ENCODE data around the gene NTRK2.

The NTRK2 gene

DNA sequence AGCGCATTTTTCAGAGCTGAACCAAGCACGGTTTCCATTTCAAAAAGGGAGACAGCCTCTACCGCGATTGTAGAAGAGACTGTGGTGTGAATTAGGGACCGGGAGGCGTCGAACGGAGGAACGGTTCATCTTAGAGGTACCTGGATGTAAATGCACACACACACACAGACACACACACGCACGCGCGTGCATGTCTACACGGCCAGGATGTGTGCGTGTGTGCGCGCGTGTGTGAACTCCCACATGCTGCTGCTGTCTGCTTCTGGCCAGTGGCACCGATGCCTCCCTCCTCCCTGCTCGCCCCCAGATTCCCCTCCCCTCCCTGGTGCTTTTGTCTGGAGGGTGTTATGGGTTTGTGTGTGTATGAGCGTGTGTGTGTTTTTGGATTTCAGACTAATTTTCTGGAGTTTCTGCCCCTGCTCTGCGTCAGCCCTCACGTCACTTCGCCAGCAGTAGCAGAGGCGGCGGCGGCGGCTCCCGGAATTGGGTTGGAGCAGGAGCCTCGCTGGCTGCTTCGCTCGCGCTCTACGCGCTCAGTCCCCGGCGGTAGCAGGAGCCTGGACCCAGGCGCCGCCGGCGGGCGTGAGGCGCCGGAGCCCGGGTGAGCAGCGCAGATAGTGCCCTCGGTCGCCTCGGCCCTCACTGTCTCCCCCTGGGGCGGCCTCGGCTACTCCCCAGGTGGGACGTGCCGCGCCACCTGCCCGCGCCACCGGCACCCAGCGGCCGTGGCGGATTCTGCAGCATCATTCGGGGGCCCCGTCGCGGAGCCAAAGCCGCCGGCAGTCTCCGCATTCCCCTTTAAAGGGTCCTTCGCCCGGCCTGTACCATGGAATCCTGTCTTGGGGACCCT is at the start of gene NTRK2:
TSS of gene NTRK2 (plus strand) at position 442 of the 850 bp plus-strand sequence. CDS start 1,020 bp downstream, outside the sequence.
- DNase-seq (ENCODE audit: low read depth in 2 of 2) = no peak

DNA sequence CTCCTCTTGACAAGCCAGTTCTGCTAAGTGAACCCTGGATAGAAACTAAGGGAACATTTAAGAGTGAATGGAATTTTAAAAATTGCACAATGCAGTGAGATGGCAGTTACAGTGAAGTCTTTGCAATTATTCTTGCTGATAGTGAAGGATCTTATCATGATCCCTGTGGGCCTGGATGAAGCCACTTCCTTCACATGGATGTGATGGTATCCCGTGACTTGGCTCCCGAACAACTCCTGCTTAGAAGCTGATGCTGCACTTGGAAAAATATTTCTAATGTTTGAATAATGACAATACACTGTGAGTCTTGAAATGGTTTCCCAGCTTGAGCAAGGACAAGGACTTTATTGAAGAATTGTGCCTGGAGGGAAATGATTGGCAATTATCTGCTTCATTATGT is 49.2 kb upstream of the NTRK2 start:
- DNase-seq (ENCODE audit: low read depth in 2 of 2) = no peak

DNA sequence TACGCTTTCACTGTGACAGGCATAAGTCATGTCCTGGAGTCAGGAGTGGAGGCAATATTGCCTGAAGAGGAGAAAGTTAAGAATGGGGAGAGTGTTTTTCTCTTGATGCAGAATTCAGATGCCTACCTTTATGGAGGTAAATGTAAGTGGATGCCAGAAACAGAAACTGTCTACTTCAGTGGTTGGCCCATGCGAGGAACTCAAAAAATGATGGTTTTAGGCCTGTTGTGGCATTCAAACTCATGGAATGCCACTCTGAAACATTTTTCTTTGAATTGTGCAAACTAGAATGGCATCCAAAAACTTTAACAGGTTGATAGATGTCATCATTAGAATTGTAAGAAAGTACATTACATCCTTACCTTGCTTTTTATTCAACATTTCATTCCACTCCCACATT is 47.7 kb upstream of the NTRK2 start:
- no peak for DNase-seq (ENCODE audit: low read depth in 2 of 2)

GRCh38 chr9:84622981-84623380 is 46.5 kb upstream of the NTRK2 start:
- DNase-seq (ENCODE audit: low read depth in 2 of 2) = no peak

- DNase-seq (ENCODE audit: low read depth in 2 of 2) = no peak
These were observed 33.1 kb upstream of the NTRK2 start for GRCh38 chr9:84636436-84636835.

GRCh38 chr9:84642553-84643141 is 26.9 kb upstream of the NTRK2 start:
- no peak for DNase-seq (ENCODE audit: low read depth in 2 of 2)

GRCh38 chr9:84647699-84648098 is 21.8 kb upstream of the NTRK2 start:
- DNase-seq (ENCODE audit: low read depth in 2 of 2) = no peak

DNA sequence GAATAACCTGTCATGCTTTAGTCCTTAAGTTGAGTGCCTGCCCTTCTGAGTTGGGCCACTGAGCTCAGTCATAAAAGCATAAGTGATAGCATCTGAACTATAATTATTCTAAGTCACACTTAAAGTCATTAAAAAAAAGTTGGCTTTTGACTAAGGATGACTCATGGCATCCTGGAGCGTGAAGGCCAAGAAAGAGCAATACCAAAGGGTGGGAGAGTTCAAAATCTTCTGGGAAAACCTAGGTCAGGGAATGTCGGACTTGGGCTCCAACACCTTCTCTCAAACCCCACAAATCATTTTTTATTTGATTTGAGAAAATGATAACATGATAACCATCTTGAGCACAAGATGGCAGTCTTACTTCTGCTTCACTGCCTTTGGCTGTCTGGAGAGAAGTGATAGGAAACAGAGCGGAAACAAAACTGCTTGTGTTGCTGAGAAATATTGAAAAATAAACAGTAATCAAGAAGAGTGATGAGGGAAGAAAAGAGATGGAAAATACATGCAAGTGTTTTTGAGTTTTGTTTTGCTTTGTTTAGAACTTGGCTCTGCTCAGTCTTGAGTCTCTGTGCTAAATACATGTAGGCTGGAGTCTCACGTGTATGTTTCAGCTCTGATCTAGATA is 16.9 kb upstream of the NTRK2 start:
- DNase-seq (ENCODE audit: low read depth in 2 of 2) = no peak

GRCh38 chr9:84655447-84655846 is 14.1 kb upstream of the NTRK2 start:
- DNase-seq (ENCODE audit: low read depth in 2 of 2) = no peak

GRCh38 chr9:84659313-84659712 is 10.2 kb upstream of the NTRK2 start:
- no peak for DNase-seq (ENCODE audit: low read depth in 2 of 2)

DNA sequence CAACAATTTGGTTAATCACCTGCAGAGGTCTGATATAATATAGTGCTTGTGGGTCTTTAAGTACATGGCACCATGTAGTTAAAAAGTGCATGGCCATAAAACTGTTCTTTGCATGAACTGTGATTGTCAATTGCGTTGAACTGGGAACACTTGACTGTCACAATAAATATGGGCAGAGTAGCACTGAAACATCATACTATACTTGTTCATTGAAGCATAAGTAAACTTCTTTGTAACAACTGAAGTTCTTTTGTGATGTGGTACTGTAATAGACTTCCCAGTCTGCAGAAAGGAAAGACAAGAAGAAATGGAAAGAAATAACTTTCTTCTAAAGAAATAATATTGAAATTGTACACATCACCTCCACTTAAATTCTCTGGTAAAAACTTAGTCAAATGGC is 9.8 kb upstream of the NTRK2 start:
- DNase-seq (ENCODE audit: low read depth in 2 of 2) = no peak

- no peak for DNase-seq (ENCODE audit: low read depth in 2 of 2)
These were observed 1.8 kb upstream of the NTRK2 start for GRCh38 chr9:84667571-84668195.

GRCh38 chr9:84668196-84669012 is 1.1 kb upstream of the NTRK2 start:
- DNase-seq (ENCODE audit: low read depth in 2 of 2) = no peak

DNA sequence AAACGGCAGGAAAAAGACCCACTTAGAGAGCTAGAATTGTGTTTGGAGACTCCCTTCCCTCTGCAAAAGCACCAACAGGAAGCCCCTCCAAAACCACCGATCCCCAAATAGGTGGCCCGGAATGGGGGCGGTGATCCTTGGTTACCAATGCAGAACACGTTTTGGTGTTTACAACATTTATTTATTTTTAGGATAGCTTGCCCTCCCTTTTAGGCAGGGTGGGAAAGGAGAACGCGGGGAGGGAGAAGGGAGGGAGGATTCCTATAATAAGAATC is 579 bp upstream of the NTRK2 start:
- DNase-seq (ENCODE audit: low read depth in 2 of 2) = no peak

- no peak for DNase-seq (ENCODE audit: low read depth in 2 of 2)
These were observed 861 bp downstream of the NTRK2 start for GRCh38 chr9:84670138-84671041.

- DNase-seq (ENCODE audit: low read depth in 2 of 2) = no peak
These were observed 2.3 kb downstream of the NTRK2 start for GRCh38 chr9:84671586-84672521.

- no peak for DNase-seq (ENCODE audit: low read depth in 2 of 2)
These were observed 4.3 kb downstream of the NTRK2 start for GRCh38 chr9:84673806-84674205.

DNA sequence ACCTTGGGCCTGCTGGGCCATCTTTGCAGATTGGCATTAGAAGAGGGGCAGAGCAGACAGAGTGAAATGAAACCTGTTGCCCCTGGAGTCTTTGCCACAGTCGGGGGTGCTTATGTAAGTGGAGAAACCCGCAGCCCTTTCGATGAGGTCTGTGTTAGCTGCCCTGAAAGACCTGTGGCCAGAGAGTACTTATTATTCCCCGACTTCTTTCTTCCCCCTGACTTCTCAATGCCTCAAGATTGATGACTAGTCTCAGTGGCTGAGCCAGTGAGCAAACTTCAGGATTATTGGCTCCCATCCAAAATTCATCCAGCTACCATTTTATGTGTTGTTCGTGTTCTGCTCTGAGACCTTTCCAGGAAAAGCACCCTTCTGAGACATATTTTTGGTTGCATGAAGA is 7.6 kb downstream of the NTRK2 start:
- DNase-seq (ENCODE audit: low read depth in 2 of 2) = no peak

- DNase-seq (ENCODE audit: low read depth in 2 of 2) = no peak
These were observed 10.0 kb downstream of the NTRK2 start for GRCh38 chr9:84679571-84679970.
